ENCODE results near the gene TIPARP. TPM values are rescaled to one million over a fixed set of nuclear protein-coding genes. Genes with fewer than 3 reads are reported as not detected.

TIPARP gene
- total and polyA plus RNA-seq, 2 experiments from 2014 or later = 4.5 to 6.9 TPM

- H3K9me3 Mint-ChIP-seq = no peaks in the 10 kb centered on the region
- H4K20me1 ChIP-seq (replicated peaks; ENCODE audit: insufficient read depth) = peaks cover 6% of the 10 kb centered on the region
Measured at GRCh38 chr3:156682501-156682900, 8.1 kb downstream of the TIPARP start.

GRCh38 chr3:156682963-156683362, 8.6 kb downstream of the TIPARP start:
- no peaks in the 10 kb centered on the region for H3K9me3 Mint-ChIP-seq
- H3K27ac Mint-ChIP-seq = no peak overlapping the region
- H3K4me2 ChIP-seq = no peak overlapping the region
- peaks cover 12% of the 10 kb centered on the region for H3K36me3 ChIP-seq (ENCODE audit: insufficient read depth)
- H2AFZ ChIP-seq = no peak overlapping the region
- H3K27me3 Mint-ChIP-seq (ENCODE audit: insufficient read depth, low read depth, poor library complexity) = no peaks in the 10 kb centered on the region
- H4K20me1 ChIP-seq (replicated peaks; ENCODE audit: insufficient read depth) = peaks cover 6% of the 10 kb centered on the region
- no peak overlapping the region for H3K27ac ChIP-seq (ENCODE audit: low read depth)
- ATAC-seq = no peak
- no peaks in the 10 kb centered on the region for H3F3A ChIP-seq (replicated peaks; ENCODE audit: low read depth)
- no peaks in the 10 kb centered on the region for H3K9me2 ChIP-seq (ENCODE audit: insufficient read depth)
- H3K36me3 Mint-ChIP-seq (ENCODE audit: low read depth) = peaks cover 10% of the 10 kb centered on the region; the same call in 2 of the 3 replicates
- no peak overlapping the region for H3K4me3 Mint-ChIP-seq
- H3K4me1 Mint-ChIP-seq = peaks cover 14% of the 10 kb centered on the region
- H3K27me3 ChIP-seq (ENCODE audit: insufficient read depth) = no peaks in the 10 kb centered on the region
- no peaks in the 10 kb centered on the region; the same call in 1 of the 2 replicates for H3K4me1 ChIP-seq (ENCODE audit: insufficient read depth)
- H3K4me3 ChIP-seq = no peak overlapping the region
- H3K79me2 ChIP-seq (replicated peaks; ENCODE audit: insufficient read depth) = peaks cover 88% of the 10 kb centered on the region
- no peak for DNase-seq (ENCODE audit: low spot score)
- TF ChIP-seq JUNB (IDR thresholded peaks at IDR 0.05; ENCODE audit: unreplicated experiment) = no peak
- TF ChIP-seq ZNF331 (CRISPR knock-in tag; IDR thresholded peaks at IDR 0.05; ENCODE audit: low read depth) = no peak
- no peak for TF ChIP-seq ZNF462 (CRISPR knock-in tag; IDR thresholded peaks at IDR 0.05)
- TF ChIP-seq EZH2 (IDR thresholded peaks at IDR 0.05; ENCODE audit: low read depth, unreplicated experiment) = no peak
- no peak for TF ChIP-seq STAT1 (IDR thresholded peaks at IDR 0.05; ENCODE audit: unreplicated experiment)
- TF ChIP-seq POLR2AphosphoS5 (IDR thresholded peaks at IDR 0.05; ENCODE audit: low read depth) = no peak
- no peak for TF ChIP-seq EZH2phosphoT487 (IDR thresholded peaks at IDR 0.05; ENCODE audit: unreplicated experiment)
- no peak for TF ChIP-seq CTCF (conservative IDR thresholded peaks at IDR 0.05; ENCODE audit: low read depth in 2 of 2)
- TF ChIP-seq ETS1 (IDR thresholded peaks at IDR 0.05) = no peak
- TF ChIP-seq NANOG (IDR thresholded peaks at IDR 0.05; ENCODE audit: borderline replicate concordance) = no peak
- no peak for TF ChIP-seq ZNF114 (CRISPR knock-in tag; IDR thresholded peaks at IDR 0.05)

More at GRCh38 chr3:156682501-156682900, 8.1 kb downstream of the TIPARP start:
- DNase-seq (ENCODE audit: low spot score) (no peak), ATAC-seq (no peak)
- Histone ChIP-seq H3K4me3 (no peak overlapping the region), H3K4me1 (ENCODE audit: insufficient read depth) (no peaks in the 10 kb centered on the region; the same call in 1 of the 2 replicates), H3F3A (replicated peaks; ENCODE audit: low read depth) (no peaks in the 10 kb centered on the region), H3K9me2 (ENCODE audit: insufficient read depth) (no peaks in the 10 kb centered on the region), H3K79me2 (replicated peaks; ENCODE audit: insufficient read depth) (peaks cover 89% of the 10 kb centered on the region), H3K4me2 (no peak overlapping the region), H3K36me3 (ENCODE audit: insufficient read depth) (peaks cover 12% of the 10 kb centered on the region), H3K27ac (ENCODE audit: low read depth) (no peak overlapping the region), H3K27me3 (ENCODE audit: insufficient read depth) (no peaks in the 10 kb centered on the region), H2AFZ (no peak overlapping the region)
- peaks cover 17% of the 10 kb centered on the region for H3K4me1 Mint-ChIP-seq
- no peak for TF ChIP-seq CREB1 (CRISPR knock-in tag; IDR thresholded peaks at IDR 0.05; ENCODE audit: low read depth)
- H3K27me3 Mint-ChIP-seq (ENCODE audit: insufficient read depth, low read depth, poor library complexity) = no peaks in the 10 kb centered on the region
- no peak overlapping the region for H3K27ac Mint-ChIP-seq
- H3K36me3 Mint-ChIP-seq (ENCODE audit: low read depth) = peaks cover 14% of the 10 kb centered on the region; the same call in 2 of the 3 replicates
- no peak overlapping the region for H3K4me3 Mint-ChIP-seq

Data from GM23338 (cell line).